Fibroblast of skin of left biceps (primary cell): ENCODE data around the gene CLK2.
A peak's percentile ranks its signal among the peaks of the same experiment; 100 is the strongest.
"Not testable (repeated sequence)": the region's sequence is repeated elsewhere in the genome, so short reads cannot be mapped to it uniquely, and the experiment has no call there.

Source experiments
- DNase-seq, 2 experiments: peaks; one replicate each; pipeline ENCODE4 v3.0.0-alpha.2; 2013; ENCODE audit warnings: low read depth in 2 of 2

Gene CLK2

GRCh38 chr1:155296661-155297060 is 23.4 kb upstream of the CLK2 start:
- DNase-seq, result no peak

GRCh38 chr1:155295942-155296267 is 22.6 kb upstream of the CLK2 start:
- DNase-seq, result no peak

DNA sequence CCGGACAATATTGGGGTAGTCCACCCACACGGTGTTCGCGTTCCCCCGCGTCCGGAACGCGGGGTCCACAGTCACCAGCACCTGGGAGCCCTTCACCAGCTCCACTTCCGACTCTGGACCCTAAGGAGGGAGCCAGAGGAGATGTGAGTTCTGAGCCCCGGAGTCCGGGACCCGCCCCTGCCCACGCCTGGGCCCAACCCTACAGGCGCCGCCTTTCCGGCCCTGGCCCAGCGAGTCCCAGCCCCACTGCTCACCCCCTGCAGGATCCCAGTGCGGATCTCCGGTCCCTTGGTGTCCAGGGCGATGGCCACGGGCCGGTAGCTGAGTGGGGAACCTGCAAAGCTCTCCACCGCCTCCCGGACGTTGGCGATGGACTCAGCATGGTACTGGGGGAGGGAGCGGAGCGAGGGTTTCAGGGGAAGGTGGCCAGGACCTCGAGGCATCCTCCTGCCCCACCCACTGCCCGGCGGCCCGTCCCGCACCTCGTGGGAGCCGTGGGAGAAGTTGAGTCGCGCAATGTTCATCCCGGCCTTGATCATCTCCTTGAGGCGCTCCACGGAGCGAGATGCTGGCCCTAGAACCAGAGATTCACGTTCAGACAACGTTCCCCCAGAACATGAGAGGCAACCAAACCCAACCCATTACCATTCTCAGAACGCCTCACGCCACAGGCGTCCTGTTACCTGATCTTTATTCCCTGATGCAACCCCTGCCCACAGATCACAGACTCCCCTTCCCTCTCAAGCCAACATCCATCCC is 22.1 kb upstream of the CLK2 start:
- DNase-seq, result no peak

GRCh38 chr1:155294520-155295182 is 21.3 kb upstream of the CLK2 start:
- DNase-seq, result no peak

- no peak for DNase-seq
Measured at GRCh38 chr1:155293086-155293749, 19.9 kb upstream of the CLK2 start.

DNA sequence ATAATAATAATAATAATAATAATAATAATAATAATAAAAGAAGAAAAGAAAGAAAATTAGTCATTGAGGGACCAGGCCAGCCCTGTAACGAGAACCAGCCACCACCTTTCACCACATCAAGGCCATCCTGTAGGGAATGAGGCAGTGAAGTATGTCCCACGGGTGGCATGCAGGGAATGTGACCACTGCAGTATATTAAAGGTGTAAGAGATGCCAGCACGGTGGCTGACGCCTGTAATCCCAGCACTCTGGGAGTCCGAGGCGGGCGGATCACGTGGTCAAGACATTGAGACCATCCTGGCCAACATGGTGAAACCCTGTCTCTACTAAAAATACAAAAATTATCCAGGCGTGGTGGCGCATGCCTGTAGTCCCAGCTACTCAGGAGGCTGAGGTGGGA is 17.7 kb upstream of the CLK2 start:
- not testable (repeated sequence) for DNase-seq

- no peak for DNase-seq
Measured at GRCh38 chr1:155287987-155288543, 14.8 kb upstream of the CLK2 start.

DNA sequence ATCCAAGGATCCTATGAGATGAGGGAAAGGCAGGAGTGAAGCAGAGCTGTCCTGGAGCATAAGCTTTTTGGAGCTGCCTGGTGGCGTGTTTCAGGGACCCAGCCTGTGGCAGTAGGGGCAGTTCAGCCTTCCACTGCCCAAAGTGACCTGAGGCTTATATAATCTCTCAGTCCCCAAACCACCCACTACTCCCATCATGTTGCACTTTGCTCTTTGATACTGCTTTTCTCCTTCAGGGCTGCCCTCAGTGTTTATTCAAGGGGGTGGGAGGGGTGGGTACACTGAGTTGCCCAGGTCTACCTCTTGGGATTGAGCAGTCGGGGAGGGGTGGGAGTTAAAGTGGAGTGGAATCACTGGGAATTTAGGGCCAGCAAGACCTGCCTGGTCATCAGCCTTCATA is 13.2 kb upstream of the CLK2 start:
- no peak for DNase-seq

DNA sequence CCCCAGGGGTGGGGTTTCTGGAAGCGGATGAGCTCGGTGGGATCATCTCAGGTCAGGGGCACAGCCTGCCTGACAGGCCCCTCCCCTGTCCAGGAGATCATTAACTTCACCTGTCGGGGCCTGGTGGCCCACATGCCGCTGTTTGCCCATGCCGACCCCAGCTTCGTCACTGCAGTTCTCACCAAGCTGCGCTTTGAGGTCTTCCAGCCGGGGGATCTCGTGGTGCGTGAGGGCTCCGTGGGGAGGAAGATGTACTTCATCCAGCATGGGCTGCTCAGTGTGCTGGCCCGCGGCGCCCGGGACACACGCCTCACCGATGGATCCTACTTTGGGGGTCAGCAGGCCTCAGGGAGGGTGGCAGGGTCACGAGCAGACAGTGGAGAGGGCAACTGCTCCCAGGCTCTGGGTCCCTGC is 12.3 kb upstream of the CLK2 start:
- DNase-seq, result no peak

- DNase-seq, result no peak
Measured at GRCh38 chr1:155285063-155285462, 11.8 kb upstream of the CLK2 start.

GRCh38 chr1:155284476-155284875 is 11.2 kb upstream of the CLK2 start:
- DNase-seq, result no peak

- DNase-seq, result no peak
Measured at GRCh38 chr1:155282488-155283091, 9.3 kb upstream of the CLK2 start.

- DNase-seq, result no peak
Measured at GRCh38 chr1:155279268-155279667, 6.0 kb upstream of the CLK2 start.

- DNase-seq, result no peak
Measured at GRCh38 chr1:155278689-155279160, 5.4 kb upstream of the CLK2 start.

GRCh38 chr1:155277902-155278688 is 4.8 kb upstream of the CLK2 start:
- no peak for DNase-seq

- DNase-seq, result peak; percentile 82 to 85
Measured at GRCh38 chr1:155277070-155277901, 4.0 kb upstream of the CLK2 start, which contains the start of gene HCN3. HCN3 (plus strand) TSS chr1:155277463; CDS start chr1:155277591, 128 bp downstream.

- no peak for DNase-seq
Measured at GRCh38 chr1:155272466-155273342, 600 bp downstream of the CLK2 start.

GRCh38 chr1:155269381-155269780 is 3.9 kb downstream of the CLK2 start:
- DNase-seq, result no peak

DNA sequence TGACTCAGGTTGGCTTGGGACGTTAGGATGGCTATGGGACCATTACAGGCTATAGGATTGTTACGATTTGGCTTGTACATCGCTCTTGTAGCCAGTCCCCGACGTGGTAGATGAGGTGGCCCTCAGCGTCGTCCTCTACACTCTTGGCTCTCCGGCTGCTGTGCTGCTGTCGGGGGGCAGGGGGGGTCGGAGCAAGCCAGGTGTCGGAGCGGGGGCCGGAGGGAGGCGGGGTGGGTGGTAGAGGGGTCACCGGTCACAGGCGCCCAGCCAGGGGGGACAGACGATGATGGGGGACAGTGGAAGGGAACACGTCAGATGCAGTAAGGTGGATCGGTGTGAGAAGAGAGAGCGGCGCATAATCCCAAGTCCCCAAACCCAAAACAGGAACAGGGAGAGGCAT is 4.7 kb downstream of the CLK2 start:
- no peak for DNase-seq
